Endothelial cell of umbilical vein (primary cell): Measurements from ENCODE around the gene PAK4.

Experiments used
- EZH2 ChIP-seq: IDR thresholded peaks from 2 replicates; pipeline ENCODE4 v1.6.1; 2012; ENCODE audit warnings: borderline replicate concordance, low read depth, mild to moderate bottlenecking, moderate library complexity, low read length, inconsistent platforms; ENCODE audit not compliant: severe bottlenecking
- JUN ChIP-seq: IDR thresholded peaks from 2 replicates; pipeline ENCODE4 v1.6.1; 2011; ENCODE audit warnings: borderline replicate concordance, low read depth; ENCODE audit not compliant: insufficient read length, insufficient read depth
- POLR2A ChIP-seq: IDR thresholded peaks from 2 replicates; pipeline ENCODE4 v1.6.1; 2012; ENCODE audit warnings: low read depth, mild to moderate bottlenecking, control low read depth, low read length
- POLR2AphosphoS5 ChIP-seq: IDR thresholded peaks from 2 replicates; pipeline ENCODE4 v1.6.1; 2012; ENCODE audit warnings: low read depth, mild to moderate bottlenecking, control low read depth, low read length, moderate library complexity; ENCODE audit not compliant: insufficient read depth
- TF ChIP-seq, protein P1 (sequence below), 2 donors: IDR thresholded peaks; 1 replicate in 1 of 2; 2 replicates in 1 of 2; pipeline ENCODE4 v1.5.1; 2011; ENCODE audit warnings: low read length in 2 of 2, mild to moderate bottlenecking in 2 of 2, moderate library complexity in 2 of 2, control low read depth in 1 of 2, inconsistent platforms in 1 of 2, low read depth in 1 of 2; ENCODE audit not compliant: insufficient read depth in 1 of 2; ENCODE audit errors: extremely low read depth in 1 of 2
- TF ChIP-seq, protein P2 (sequence below): IDR thresholded peaks from 2 replicates; pipeline ENCODE4 v1.6.1; 2011; ENCODE audit not compliant: insufficient read depth, insufficient read length

DNA sequence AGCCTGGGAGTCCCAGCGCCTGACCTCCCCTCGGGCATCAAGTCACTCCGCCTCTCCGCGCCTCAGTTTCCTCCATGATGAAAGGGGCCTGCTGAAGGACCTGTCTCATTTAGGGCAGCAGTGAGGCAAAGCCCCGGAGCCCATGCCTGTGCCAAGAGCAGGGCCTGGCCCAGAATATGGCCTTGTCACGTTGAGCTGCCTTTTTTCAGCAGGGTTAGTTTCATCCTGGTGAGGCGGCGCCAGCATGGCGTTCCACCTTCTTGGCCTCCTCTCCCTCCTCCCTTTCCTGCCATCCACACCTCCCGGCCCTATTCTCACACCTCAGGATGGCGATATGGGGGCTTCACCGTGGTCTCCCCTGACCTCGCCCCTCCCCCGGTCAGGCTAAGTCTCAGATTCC is 30.2 kb downstream of the PAK4 start:
- TF ChIP-seq, protein P1, sequence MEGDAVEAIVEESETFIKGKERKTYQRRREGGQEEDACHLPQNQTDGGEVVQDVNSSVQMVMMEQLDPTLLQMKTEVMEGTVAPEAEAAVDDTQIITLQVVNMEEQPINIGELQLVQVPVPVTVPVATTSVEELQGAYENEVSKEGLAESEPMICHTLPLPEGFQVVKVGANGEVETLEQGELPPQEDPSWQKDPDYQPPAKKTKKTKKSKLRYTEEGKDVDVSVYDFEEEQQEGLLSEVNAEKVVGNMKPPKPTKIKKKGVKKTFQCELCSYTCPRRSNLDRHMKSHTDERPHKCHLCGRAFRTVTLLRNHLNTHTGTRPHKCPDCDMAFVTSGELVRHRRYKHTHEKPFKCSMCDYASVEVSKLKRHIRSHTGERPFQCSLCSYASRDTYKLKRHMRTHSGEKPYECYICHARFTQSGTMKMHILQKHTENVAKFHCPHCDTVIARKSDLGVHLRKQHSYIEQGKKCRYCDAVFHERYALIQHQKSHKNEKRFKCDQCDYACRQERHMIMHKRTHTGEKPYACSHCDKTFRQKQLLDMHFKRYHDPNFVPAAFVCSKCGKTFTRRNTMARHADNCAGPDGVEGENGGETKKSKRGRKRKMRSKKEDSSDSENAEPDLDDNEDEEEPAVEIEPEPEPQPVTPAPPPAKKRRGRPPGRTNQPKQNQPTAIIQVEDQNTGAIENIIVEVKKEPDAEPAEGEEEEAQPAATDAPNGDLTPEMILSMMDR (IDR thresholded peaks at IDR 0.05; ENCODE audit: extremely low read depth in 1 of 2, insufficient read depth in 1 of 2, low read depth in 1 of 2, low read length in 2 of 2): no peak
- TF ChIP-seq EZH2 (no peak), POLR2AphosphoS5 (no peak), POLR2A (no peak), JUN (no peak)
- TF ChIP-seq, protein P2, sequence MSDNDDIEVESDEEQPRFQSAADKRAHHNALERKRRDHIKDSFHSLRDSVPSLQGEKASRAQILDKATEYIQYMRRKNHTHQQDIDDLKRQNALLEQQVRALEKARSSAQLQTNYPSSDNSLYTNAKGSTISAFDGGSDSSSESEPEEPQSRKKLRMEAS: no peak
